Measurements from ENCODE around the gene ATRNL1.

Gene ATRNL1

DNA sequence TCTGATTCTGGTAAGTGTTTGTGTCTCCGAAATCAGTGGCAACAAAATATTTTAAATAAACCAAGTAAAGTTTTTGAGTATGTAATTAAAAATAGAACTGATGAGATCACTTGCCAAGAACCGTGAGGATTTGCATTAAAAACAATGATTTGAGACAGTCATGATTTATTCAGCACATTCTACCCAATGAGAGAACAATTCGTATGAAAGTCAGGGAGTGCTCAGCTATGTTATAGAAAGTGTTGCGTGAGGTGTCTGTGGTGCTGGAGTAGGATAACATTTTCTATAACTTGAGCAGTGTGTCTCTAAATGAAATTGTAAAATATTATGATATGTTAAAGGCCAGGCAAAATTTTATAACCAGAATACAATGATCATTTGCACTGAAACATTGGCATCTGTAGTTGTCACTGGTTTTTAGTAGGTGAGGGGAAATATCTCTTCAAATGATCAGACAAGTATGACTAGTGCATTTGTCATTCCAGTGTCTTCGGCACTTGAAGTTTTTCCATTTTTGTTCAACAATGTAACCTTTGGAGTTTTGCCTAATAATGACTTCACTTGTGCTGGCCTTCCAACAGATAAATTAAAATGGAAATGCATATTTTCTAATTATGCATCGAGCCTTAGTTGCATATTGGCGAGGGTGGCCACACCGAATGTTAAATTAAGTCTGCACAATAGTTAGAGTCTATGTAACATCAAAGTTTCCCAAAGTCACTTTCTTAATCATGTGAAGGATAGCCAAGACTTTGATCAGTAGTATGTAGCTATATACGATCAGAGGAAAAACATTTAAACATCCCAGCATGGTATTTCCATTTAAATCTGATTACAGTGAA is 844.0 kb downstream of the ATRNL1 start:
- H3K4me2 ChIP-seq (ENCODE audit: low read length): no peak overlapping the region
- H3K79me2 ChIP-seq (ENCODE audit: low read length): no peaks in the 10 kb centered on the region
- H3K4me3 ChIP-seq (ENCODE audit: low read length): no peak overlapping the region
- no peak for TF ChIP-seq EZH2phosphoT487 (IDR thresholded peaks at IDR 0.05; ENCODE audit: low read depth)
- TF ChIP-seq, protein P1, sequence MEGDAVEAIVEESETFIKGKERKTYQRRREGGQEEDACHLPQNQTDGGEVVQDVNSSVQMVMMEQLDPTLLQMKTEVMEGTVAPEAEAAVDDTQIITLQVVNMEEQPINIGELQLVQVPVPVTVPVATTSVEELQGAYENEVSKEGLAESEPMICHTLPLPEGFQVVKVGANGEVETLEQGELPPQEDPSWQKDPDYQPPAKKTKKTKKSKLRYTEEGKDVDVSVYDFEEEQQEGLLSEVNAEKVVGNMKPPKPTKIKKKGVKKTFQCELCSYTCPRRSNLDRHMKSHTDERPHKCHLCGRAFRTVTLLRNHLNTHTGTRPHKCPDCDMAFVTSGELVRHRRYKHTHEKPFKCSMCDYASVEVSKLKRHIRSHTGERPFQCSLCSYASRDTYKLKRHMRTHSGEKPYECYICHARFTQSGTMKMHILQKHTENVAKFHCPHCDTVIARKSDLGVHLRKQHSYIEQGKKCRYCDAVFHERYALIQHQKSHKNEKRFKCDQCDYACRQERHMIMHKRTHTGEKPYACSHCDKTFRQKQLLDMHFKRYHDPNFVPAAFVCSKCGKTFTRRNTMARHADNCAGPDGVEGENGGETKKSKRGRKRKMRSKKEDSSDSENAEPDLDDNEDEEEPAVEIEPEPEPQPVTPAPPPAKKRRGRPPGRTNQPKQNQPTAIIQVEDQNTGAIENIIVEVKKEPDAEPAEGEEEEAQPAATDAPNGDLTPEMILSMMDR (IDR thresholded peaks at IDR 0.05; ENCODE audit: low read depth, low read length): no peak
- H3K9ac ChIP-seq (ENCODE audit: low read length): no peak overlapping the region
- H3K4me1 ChIP-seq (ENCODE audit: low read length): no peaks in the 10 kb centered on the region
- no peaks in the 10 kb centered on the region for H3K27me3 ChIP-seq (ENCODE audit: low read depth, low read length)
- no peaks in the 10 kb centered on the region for H4K20me1 ChIP-seq (ENCODE audit: insufficient read depth, low read length)
- no peak overlapping the region for H2AFZ ChIP-seq (ENCODE audit: low read depth, low read length)
- no peak overlapping the region for H3K27ac ChIP-seq (ENCODE audit: low read length)
- no peaks in the 10 kb centered on the region for H3K9me3 ChIP-seq (ENCODE audit: insufficient read depth, low read length)
- no peaks in the 10 kb centered on the region for H3K36me3 ChIP-seq (replicated peaks; ENCODE audit: low read depth, low read length)

DNA sequence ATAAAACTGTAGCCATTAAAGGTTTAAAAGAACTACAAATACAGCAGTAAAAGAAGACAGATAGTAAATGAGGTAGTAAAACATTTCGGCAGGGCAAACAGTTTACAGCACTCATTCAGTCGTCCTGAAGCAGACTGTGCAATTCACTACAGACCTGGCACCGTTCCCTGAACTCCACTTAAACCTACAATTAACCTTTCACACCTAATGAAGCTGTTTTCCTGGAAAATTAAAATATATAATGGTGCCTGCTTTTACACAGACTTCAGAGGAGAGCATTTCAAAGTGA is 844.5 kb downstream of the ATRNL1 start:
- Histone ChIP-seq H3K9ac (ENCODE audit: low read length) (no peak overlapping the region), H2AFZ (ENCODE audit: low read depth, low read length) (no peak overlapping the region), H3K79me2 (ENCODE audit: low read length) (no peaks in the 10 kb centered on the region), H3K27ac (ENCODE audit: low read length) (no peak overlapping the region), H3K27me3 (ENCODE audit: low read depth, low read length) (no peaks in the 10 kb centered on the region), H3K4me1 (ENCODE audit: low read length) (no peaks in the 10 kb centered on the region), H3K36me3 (replicated peaks; ENCODE audit: low read depth, low read length) (no peaks in the 10 kb centered on the region), H3K9me3 (ENCODE audit: insufficient read depth, low read length) (no peaks in the 10 kb centered on the region), H3K4me2 (ENCODE audit: low read length) (no peak overlapping the region), H3K4me3 (ENCODE audit: low read length) (no peak overlapping the region), H4K20me1 (ENCODE audit: insufficient read depth, low read length) (no peaks in the 10 kb centered on the region)
- TF ChIP-seq EZH2phosphoT487 (IDR thresholded peaks at IDR 0.05; ENCODE audit: low read depth): no peak
- TF ChIP-seq, protein P1 (IDR thresholded peaks at IDR 0.05; ENCODE audit: low read depth, low read length): no peak

DNA sequence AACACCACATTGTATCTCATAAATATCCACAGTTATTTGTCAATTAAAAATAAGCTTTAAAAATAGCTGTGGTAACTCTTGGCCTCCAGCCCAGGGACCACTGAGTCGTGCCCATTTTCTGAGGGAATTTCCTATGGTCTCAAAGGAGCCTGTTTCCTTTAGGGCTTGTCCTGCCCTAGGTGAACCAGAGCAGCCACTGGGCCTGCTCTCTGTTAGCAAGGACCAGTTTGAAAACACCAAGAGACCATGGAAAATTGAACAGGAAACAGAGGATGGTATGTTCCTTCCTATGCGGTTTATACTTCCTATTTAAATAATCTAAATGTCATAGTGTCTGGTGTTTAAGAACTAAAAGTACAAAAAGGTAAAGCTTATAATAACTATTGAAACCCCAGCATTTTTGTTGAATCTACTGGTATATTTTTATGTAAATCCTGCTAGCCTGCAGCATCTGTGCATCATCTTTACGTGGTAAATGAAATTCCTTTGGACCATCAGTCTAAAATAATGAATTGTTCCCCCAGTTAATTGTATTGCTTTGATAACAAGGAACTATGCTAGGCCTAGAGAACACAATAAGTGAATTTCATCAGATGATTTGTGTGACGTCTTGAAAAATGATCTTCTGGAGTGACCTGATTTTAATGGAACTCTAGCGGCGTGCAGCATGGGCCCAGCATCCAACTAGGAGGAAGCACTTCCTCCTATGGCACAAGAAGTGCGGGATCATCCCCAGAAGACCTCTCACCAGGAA is 846.1 kb downstream of the ATRNL1 start:
- Histone ChIP-seq H3K9me3 (ENCODE audit: insufficient read depth, low read length) (no peaks in the 10 kb centered on the region), H4K20me1 (ENCODE audit: insufficient read depth, low read length) (no peaks in the 10 kb centered on the region), H3K79me2 (ENCODE audit: low read length) (no peaks in the 10 kb centered on the region), H3K4me1 (ENCODE audit: low read length) (no peaks in the 10 kb centered on the region), H3K9ac (ENCODE audit: low read length) (no peak overlapping the region), H3K4me2 (ENCODE audit: low read length) (no peak overlapping the region), H3K27ac (ENCODE audit: low read length) (no peak overlapping the region), H3K4me3 (ENCODE audit: low read length) (no peak overlapping the region), H3K27me3 (ENCODE audit: low read depth, low read length) (no peaks in the 10 kb centered on the region), H2AFZ (ENCODE audit: low read depth, low read length) (no peak overlapping the region), H3K36me3 (replicated peaks; ENCODE audit: low read depth, low read length) (no peaks in the 10 kb centered on the region)
- TF ChIP-seq, protein P1 (IDR thresholded peaks at IDR 0.05; ENCODE audit: low read depth, low read length): no peak
- no peak for TF ChIP-seq EZH2phosphoT487 (IDR thresholded peaks at IDR 0.05; ENCODE audit: low read depth)

DNA sequence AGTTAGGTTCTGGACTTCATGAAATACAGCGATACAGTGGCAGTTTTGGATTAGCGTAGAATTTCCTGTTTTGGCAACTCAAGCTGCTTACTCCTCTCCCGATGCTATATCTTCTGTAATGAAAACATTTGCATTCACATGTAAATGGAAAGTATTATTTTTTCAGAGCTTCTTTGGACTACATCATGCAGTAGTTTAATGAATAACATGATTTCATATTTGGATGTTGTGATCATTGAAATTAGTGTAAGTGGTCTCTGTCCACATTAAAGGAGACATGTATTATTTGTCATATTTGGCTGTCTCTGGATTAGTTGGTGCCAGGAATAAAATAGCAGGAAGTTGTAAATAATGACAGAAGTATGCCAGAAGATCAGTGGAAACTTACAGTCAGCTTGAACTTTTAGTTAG is 848.2 kb downstream of the ATRNL1 start:
- H4K20me1 ChIP-seq (ENCODE audit: insufficient read depth, low read length): no peaks in the 10 kb centered on the region
- H2AFZ ChIP-seq (ENCODE audit: low read depth, low read length): no peak overlapping the region
- TF ChIP-seq, protein P1 (IDR thresholded peaks at IDR 0.05; ENCODE audit: low read depth, low read length): no peak
- TF ChIP-seq EZH2phosphoT487 (IDR thresholded peaks at IDR 0.05; ENCODE audit: low read depth): no peak
- no peak overlapping the region for H3K9ac ChIP-seq (ENCODE audit: low read length)
- H3K4me3 ChIP-seq (ENCODE audit: low read length): no peak overlapping the region
- H3K27me3 ChIP-seq (ENCODE audit: low read depth, low read length): no peaks in the 10 kb centered on the region
- no peak overlapping the region for H3K4me2 ChIP-seq (ENCODE audit: low read length)
- no peaks in the 10 kb centered on the region for H3K4me1 ChIP-seq (ENCODE audit: low read length)
- H3K36me3 ChIP-seq (replicated peaks; ENCODE audit: low read depth, low read length): no peaks in the 10 kb centered on the region
- no peaks in the 10 kb centered on the region for H3K79me2 ChIP-seq (ENCODE audit: low read length)
- H3K9me3 ChIP-seq (ENCODE audit: insufficient read depth, low read length): no peaks in the 10 kb centered on the region
- no peak overlapping the region for H3K27ac ChIP-seq (ENCODE audit: low read length)
